H1 (cell line): ENCODE data around the gene DOCK3. TPM values are rescaled to one million over a fixed set of nuclear protein-coding genes. Genes with fewer than 3 reads are reported as not detected.
A peak's percentile ranks its signal among the peaks of the same experiment; 100 is the strongest.

Experiments
- CTCF ChIA-PET: fragments of 300-600 bp; sonication (Branson Sonifier 250); formaldehyde crosslinking; loops from one replicate; lab custom pipeline; 2021; ENCODE audit not compliant: partially characterized antibody; lab: Charles Lee
- POLR2A ChIA-PET: fragments of 300-600 bp; sonication (Branson Sonifier 250); formaldehyde crosslinking; loops from one replicate; lab custom pipeline; 2021; ENCODE audit warnings: inconsistent platforms; ENCODE audit not compliant: partially characterized antibody; lab: Charles Lee
- DNase-seq, 2 experiments: peaks; one replicate each; pipeline versions ENCODE4 v3.0.0 to v3.0.0-alpha.2; 2010 to 2022; ENCODE audit warnings: low spot score in 2 of 2, low read depth in 1 of 2, mixed read lengths in 1 of 2
- FAIRE-seq: peaks from 2 replicates; lab custom pipeline; 2011; peaks lifted over from hg19 to GRCh38; lab: Jason Lieb, UNC
- H2AFZ ChIP-seq: 2 replicates; pipeline ENCODE4 v1.8.1; 2012; ENCODE audit warnings: low read length, inconsistent platforms
- H2AK5ac ChIP-seq: 2 replicates; pipeline ENCODE4 v1.6.1; 2013; ENCODE audit warnings: low read depth, low read length
- H2BK120ac ChIP-seq: replicated peaks from 2 replicates; pipeline ENCODE3; 2013; ENCODE audit warnings: low read depth, low read length, inconsistent platforms
- H2BK12ac ChIP-seq: 2 replicates; pipeline ENCODE4 v1.6.1; 2013; ENCODE audit warnings: low read depth, low read length
- H2BK15ac ChIP-seq: 2 replicates; pipeline ENCODE4 v1.6.1; 2013; ENCODE audit warnings: low read length
- H2BK20ac ChIP-seq: 2 replicates; pipeline ENCODE4 v1.6.1; 2013; ENCODE audit warnings: low read length
- H2BK5ac ChIP-seq: 2 replicates; pipeline ENCODE4 v1.6.1; 2013; ENCODE audit warnings: low read depth, low read length
- H3K14ac ChIP-seq: 2 replicates; pipeline ENCODE4 v1.6.1; 2013; ENCODE audit warnings: inconsistent platforms; ENCODE audit not compliant: insufficient read length
- H3K18ac ChIP-seq: 2 replicates; pipeline ENCODE4 v1.6.1; 2013; ENCODE audit warnings: low read length; ENCODE audit errors: extremely low read depth
- H3K23ac ChIP-seq: 2 replicates; pipeline ENCODE4 v1.6.1; 2013; ENCODE audit warnings: inconsistent platforms; ENCODE audit not compliant: insufficient read length
- H3K23me2 ChIP-seq: 2 replicates; pipeline ENCODE4 v1.6.1; 2013; ENCODE audit warnings: low read depth, low read length
- H3K27ac ChIP-seq: 2 replicates; pipeline ENCODE4 v1.6.1; 2011; ENCODE audit warnings: low read depth, low read length, inconsistent platforms
- H3K27me3 ChIP-seq, 4 experiments: replicated peaks in 1 of 4; 1 replicate in 1 of 4; 2 replicates in 3 of 4; pipeline versions ENCODE4 v1.6.1 to v1.8.1; 2011 to 2013; ENCODE audit warnings: low read length in 3 of 4, mild to moderate bottlenecking in 3 of 4, inconsistent platforms in 2 of 4, mixed read lengths in 2 of 4, moderate library complexity in 1 of 4; ENCODE audit not compliant: control insufficient read depth in 3 of 4, insufficient read depth in 3 of 4; ENCODE audit errors: extremely low read depth in 1 of 4
- H3K36me3 ChIP-seq, 4 experiments: 2 replicates each; pipeline versions ENCODE4 v1.6.1 to v1.8.1; 2011 to 2013; ENCODE audit warnings: mild to moderate bottlenecking in 4 of 4, low read length in 3 of 4, moderate library complexity in 2 of 4, control low read depth in 1 of 4, inconsistent platforms in 1 of 4; ENCODE audit not compliant: insufficient read depth in 4 of 4, control insufficient read depth in 2 of 4
- H3K4ac ChIP-seq: replicated peaks from 2 replicates; pipeline ENCODE3; 2013; ENCODE audit warnings: low read length, low read depth, mixed read lengths, inconsistent platforms; ENCODE audit not compliant: insufficient read length
- H3K4me1 ChIP-seq, 4 experiments: replicated peaks in 1 of 4; 1 replicate in 1 of 4; 2 replicates in 3 of 4; pipeline versions ENCODE4 v1.6.1 to v1.8.1; 2011 to 2013; ENCODE audit warnings: low read length in 3 of 4, inconsistent platforms in 2 of 4, mixed read lengths in 1 of 4; ENCODE audit not compliant: insufficient read depth in 4 of 4, control insufficient read depth in 3 of 4
- H3K4me2 ChIP-seq, 2 experiments: 2 replicates each; pipeline versions ENCODE4 v1.6.1 to v1.8.1; 2011 to 2013; ENCODE audit warnings: low read depth in 2 of 2, low read length in 2 of 2, control low read depth in 1 of 2, inconsistent platforms in 1 of 2, mild to moderate bottlenecking in 1 of 2; ENCODE audit not compliant: insufficient read depth in 1 of 2
- H3K4me3 ChIP-seq, 4 experiments: fragments of 200-600, 300-600 bp in 1 of 4; sonication (generic), shearing (Covaris generic), sonication (Bioruptor Twin) in 1 of 4; 2 replicates each; pipeline versions ENCODE4 v1.5.1 to v1.8.1; 2011 to 2016; ENCODE audit warnings: low read length in 4 of 4, low read depth in 3 of 4, control low read depth in 2 of 4, inconsistent platforms in 2 of 4, mild to moderate bottlenecking in 2 of 4, mixed read lengths in 1 of 4, moderate library complexity in 1 of 4; ENCODE audit not compliant: insufficient read depth in 2 of 4; ENCODE audit errors: extremely low read depth in 1 of 4
- H3K56ac ChIP-seq: replicated peaks from 2 replicates; pipeline ENCODE3; 2013; ENCODE audit warnings: low read depth, mild to moderate bottlenecking, mixed read lengths, low read length, inconsistent platforms; ENCODE audit not compliant: insufficient read length
- H3K79me1 ChIP-seq: 2 replicates; pipeline ENCODE4 v1.6.1; 2013; ENCODE audit warnings: low read depth, low read length, control low read depth
- H3K79me2 ChIP-seq, 2 experiments: 2 replicates each; pipeline versions ENCODE4 v1.6.1 to v1.8.1; 2012 to 2013; ENCODE audit warnings: low read length in 2 of 2, mild to moderate bottlenecking in 2 of 2, inconsistent platforms in 1 of 2; ENCODE audit not compliant: insufficient read depth in 2 of 2, control insufficient read depth in 1 of 2
- H3K9ac ChIP-seq, 4 experiments: replicated peaks in 1 of 4; 1 replicate in 1 of 4; 2 replicates in 3 of 4; pipeline versions ENCODE4 v1.6.1 to v1.8.1; 2011 to 2013; ENCODE audit warnings: low read depth in 3 of 4, low read length in 3 of 4, control low read depth in 2 of 4, mild to moderate bottlenecking in 2 of 4, moderate library complexity in 2 of 4, inconsistent platforms in 1 of 4; ENCODE audit errors: extremely low read depth in 1 of 4
- H3K9me3 ChIP-seq, 2 experiments: 2 replicates each; pipeline versions ENCODE4 v1.6.1 to v1.8.1; 2012 to 2013; ENCODE audit warnings: mild to moderate bottlenecking in 2 of 2, moderate library complexity in 2 of 2, control low read depth in 1 of 2, inconsistent platforms in 1 of 2, low read depth in 1 of 2, low read length in 1 of 2, mixed read lengths in 1 of 2; ENCODE audit not compliant: insufficient read depth in 2 of 2
- H4K20me1 ChIP-seq, 2 experiments: replicated peaks in 1 of 2; 2 replicates each; pipeline versions ENCODE3 to v1.8.1; 2011 to 2013; ENCODE audit warnings: inconsistent platforms in 2 of 2, low read length in 2 of 2, mild to moderate bottlenecking in 1 of 2; ENCODE audit not compliant: insufficient read depth in 2 of 2, control insufficient read depth in 1 of 2
- H4K5ac ChIP-seq: 2 replicates; pipeline ENCODE4 v1.6.1; 2013; ENCODE audit warnings: low read length, low read depth, mixed read lengths, inconsistent platforms; ENCODE audit not compliant: insufficient read length
- H4K8ac ChIP-seq: 2 replicates; pipeline ENCODE4 v1.8.0; 2013; ENCODE audit warnings: mild to moderate bottlenecking, moderate library complexity, low read length, inconsistent platforms; ENCODE audit not compliant: insufficient read depth; ENCODE audit errors: extremely low read depth
- H4K91ac ChIP-seq: replicated peaks from 2 replicates; pipeline ENCODE3; 2013; ENCODE audit warnings: low read length, mixed read lengths, inconsistent platforms; ENCODE audit not compliant: insufficient read length
- ASH2L ChIP-seq: fragments of 200-600, 300-600 bp; sonication (generic); IDR thresholded peaks from one replicate; pipeline ENCODE4 v1.7.1; 2017; ENCODE audit warnings: low read length
- SRF ChIP-seq: IDR thresholded peaks from 2 replicates; pipeline ENCODE4 v1.6.1; 2011; ENCODE audit warnings: mild to moderate bottlenecking, low read depth, low read length, moderate library complexity
- WGBS, 2 experiments: shearing (Covaris generic) in 1 of 2; methylation state at CpG; one replicate each; pipeline versions ENCODE4 v1.1.6 to v1.1.7; 2013 to 2015; ENCODE audit warnings: low lambda C conversion rate in 2 of 2, mixed read lengths in 2 of 2, inconsistent platforms in 1 of 2, low coverage in 1 of 2, missing lambda C conversion rate in 1 of 2; ENCODE audit not compliant: insufficient replicate concordance in 2 of 2, insufficient coverage in 1 of 2, insufficient read length in 1 of 2; ENCODE audit errors: extremely low coverage in 1 of 2, missing lambda C conversion rate in 1 of 2; 5-methylcytosine and 5-hydroxymethylcytosine counted together
- polyA plus RNA-seq, 7 experiments: library from polyadenylated mRNA; depleted of rRNA in 3 of 7; stranded (reverse) in 5 of 7; unstranded in 2 of 7; fragments of >200 nt in 5 of 7; fragments of 200-250 nt in 2 of 7; gene quantifications; 1 replicate in 5 of 7; 2 replicates in 1 of 7; 4 replicates in 1 of 7; pipeline versions ENCODE4 v1.2.1 to v1.2.3, GENCODE V29; 2011 to 2013; ENCODE audit warnings: missing spikeins in 2 of 7, mixed read lengths in 2 of 7
- total RNA-seq: library from RNA; stranded (reverse); fragmentation: NEBNext Ultra II Directional; extraction: Animal tissue kit (Norgen Biotek cat#: 25700); gene quantifications from 2 replicates; pipeline ENCODE4 v1.2.1, GENCODE V29; 2021

DOCK3 gene
- total and polyA plus RNA-seq, 2 of the 8 experiments (the other 6 are each of a cell fraction or from before 2014, with no cell fraction given), result 2.7 to 5.0 TPM

- Histone ChIP-seq H2BK120ac (no peak overlapping the region), H3K36me3 (peaks cover 0 to 4% (median 1%) of the 10 kb centered on the region in 4 experiments; a peak in 3 of 8 replicates), H3K4me1 (no peaks in the 10 kb centered on the region), H2BK20ac (no peak overlapping the region), H3K4me2 (no peak overlapping the region), H2BK12ac (0 out of 2 replicates have a peak overlapping the region, but pooled peaks have one; percentile 17), H3K79me2 (no peaks in the 10 kb centered on the region), H2AFZ (no peak overlapping the region), H3K27ac (no peak overlapping the region), H4K8ac (no peak overlapping the region), H3K9ac (no peak overlapping the region), H3K9me3 (no peaks in the 10 kb centered on the region), H2AK5ac (no peak overlapping the region), H3K56ac (no peak overlapping the region), H3K23ac (no peak overlapping the region), H3K23me2 (no peaks in the 10 kb centered on the region), H4K5ac (no peak overlapping the region), H3K4me3 (no peak overlapping the region), H3K18ac (no peak overlapping the region), H2BK15ac (no peak overlapping the region), H4K20me1 (no peaks in the 10 kb centered on the region), H3K79me1 (no peaks in the 10 kb centered on the region), H3K27me3 (no peaks in the 10 kb centered on the region), H3K4ac (no peak overlapping the region), H2BK5ac (no peak overlapping the region), H3K14ac (no peak overlapping the region), H4K91ac (no peak overlapping the region)
- CTCF ChIA-PET, result interaction anchor here (0.7 to 1.0 kb wide), 2 partner anchors 16 to 48 kb away, joined by 3 read pairs; no protein-coding TSS in a partner anchor
- FAIRE-seq, result no peak
- DNase-seq, result no peak
- POLR2A ChIA-PET, result no interaction called here
- WGBS, 2 experiments, result 86% methylated on average over 3 of the region's 3 CpGs; no CpG with 5 or more reads in 1 of the 2 experiments
- TF ChIP-seq ASH2L (no peak), SRF (no peak)
Measured at GRCh38 chr3:51280176-51280575, 605.4 kb downstream of the DOCK3 start.
